Body of pancreas (tissue), 4 donors: ENCODE data around the gene NCOR2. TPM values are rescaled to one million over a fixed set of nuclear protein-coding genes. Genes with fewer than 3 reads are reported as not detected.

Experiments
- ATAC-seq: fragments of 150-250 bp; one replicate; pipeline ENCODE4 v1.9.1; 2016
- DNase-seq, 4 donors: peaks; one replicate each; pipeline ENCODE4 v3.0.0-alpha.2; 2019
- H3K27ac ChIP-seq, 4 donors: fragments of 200-600 bp; sonication (generic); 1 replicate in 3 of 4; 2 replicates in 1 of 4; pipeline versions ENCODE4 v1.5.1 to v1.6.1; 2016 to 2019; ENCODE audit warnings: mild to moderate bottlenecking in 1 of 4, mixed read lengths in 1 of 4, moderate library complexity in 1 of 4
- H3K27me3 ChIP-seq, 2 donors: fragments of 200-600 bp; sonication (generic); one replicate each; pipeline ENCODE4 v1.6.0; 2016; ENCODE audit warnings: mild to moderate bottlenecking in 1 of 2
- H3K36me3 ChIP-seq, 2 donors: fragments of 200-600 bp; sonication (generic); replicated peaks in 1 of 2; 2 replicates each; pipeline ENCODE4 v1.5.1; 2016; ENCODE audit warnings: low read depth in 2 of 2; ENCODE audit not compliant: insufficient read depth in 1 of 2
- H3K4me1 ChIP-seq: fragments of 200-600 bp; sonication (generic); one replicate; pipeline ENCODE4 v1.6.0; 2016
- H3K4me3 ChIP-seq, 2 donors: fragments of 200-600 bp; sonication (generic); 1 replicate in 1 of 2; 2 replicates in 1 of 2; pipeline ENCODE4 v1.5.1; 2016 to 2019
- H3K9me3 ChIP-seq, 3 donors: fragments of 200-600 bp; sonication (generic); 1 replicate in 2 of 3; 2 replicates in 1 of 3; pipeline ENCODE4 v1.5.1; 2016
- POLR2A ChIP-seq, 3 donors: fragments of 450-650 bp; IDR thresholded peaks; one replicate each; pipeline ENCODE4 v1.6.1; 2016; ENCODE audit warnings: antibody characterized with exemption in 3 of 3, mild to moderate bottlenecking in 2 of 3
- WGBS, 2 donors: methylation state at CpG; one replicate each; pipeline ENCODE4 v1.1.5; 2017; 5-methylcytosine and 5-hydroxymethylcytosine counted together
- intact Hi-C: fragments of 100-400 bp; cut with DNase I; formaldehyde crosslinking; loops from one replicate; pipeline ENCODE4 v1.15.1; 2023
- total RNA-seq, 2 donors: library from RNA; depleted of rRNA; stranded (reverse); fragments of >200 nt; gene quantifications; one replicate each; pipeline ENCODE4 v1.1.0, GENCODE V29; 2016
- TF ChIP-seq, protein P1 (sequence below), 7 experiments: fragments of 450-650 bp in 4 of 7; fragments of 200-600 bp in 3 of 7; sonication (generic) in 3 of 7; IDR thresholded peaks; one replicate each; pipeline ENCODE4 v1.5.1; 2016 to 2019; ENCODE audit warnings: antibody characterized with exemption in 7 of 7

NCOR2 gene
- total RNA-seq, 2 donors from 2014 or later: 53.7 to 397 TPM

DNA sequence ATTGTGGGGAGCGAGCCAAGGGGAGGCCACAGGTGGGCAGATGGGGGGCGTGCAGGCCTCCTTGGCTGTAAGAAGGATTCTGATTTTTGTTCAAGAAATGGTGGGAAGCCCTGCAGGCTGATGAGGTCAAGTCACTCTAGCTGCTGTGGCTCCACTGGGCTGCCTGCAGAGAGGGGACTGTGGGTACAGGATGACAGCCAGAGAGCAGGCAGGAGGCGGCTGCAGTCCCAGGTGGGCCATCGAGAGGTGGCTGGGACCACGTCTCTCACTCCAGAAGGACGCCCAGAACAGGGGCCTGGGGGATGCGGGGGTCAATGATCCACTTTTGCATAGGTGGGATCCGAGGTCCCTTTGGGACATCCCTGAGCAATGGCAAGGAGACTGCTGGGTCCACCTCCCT lies 9.1 kb downstream of the NCOR2 start:
- ATAC-seq (no peak), DNase-seq (no peak)
- Histone ChIP-seq H3K4me1 (peaks cover 44% of the 10 kb centered on the region), H3K9me3 (no peaks in the 10 kb centered on the region), H3K27me3 (no peaks in the 10 kb centered on the region), H3K36me3 (no peaks in the 10 kb centered on the region), H3K27ac (no peak overlapping the region), H3K4me3 (no peak overlapping the region)
- TF ChIP-seq, protein P1, sequence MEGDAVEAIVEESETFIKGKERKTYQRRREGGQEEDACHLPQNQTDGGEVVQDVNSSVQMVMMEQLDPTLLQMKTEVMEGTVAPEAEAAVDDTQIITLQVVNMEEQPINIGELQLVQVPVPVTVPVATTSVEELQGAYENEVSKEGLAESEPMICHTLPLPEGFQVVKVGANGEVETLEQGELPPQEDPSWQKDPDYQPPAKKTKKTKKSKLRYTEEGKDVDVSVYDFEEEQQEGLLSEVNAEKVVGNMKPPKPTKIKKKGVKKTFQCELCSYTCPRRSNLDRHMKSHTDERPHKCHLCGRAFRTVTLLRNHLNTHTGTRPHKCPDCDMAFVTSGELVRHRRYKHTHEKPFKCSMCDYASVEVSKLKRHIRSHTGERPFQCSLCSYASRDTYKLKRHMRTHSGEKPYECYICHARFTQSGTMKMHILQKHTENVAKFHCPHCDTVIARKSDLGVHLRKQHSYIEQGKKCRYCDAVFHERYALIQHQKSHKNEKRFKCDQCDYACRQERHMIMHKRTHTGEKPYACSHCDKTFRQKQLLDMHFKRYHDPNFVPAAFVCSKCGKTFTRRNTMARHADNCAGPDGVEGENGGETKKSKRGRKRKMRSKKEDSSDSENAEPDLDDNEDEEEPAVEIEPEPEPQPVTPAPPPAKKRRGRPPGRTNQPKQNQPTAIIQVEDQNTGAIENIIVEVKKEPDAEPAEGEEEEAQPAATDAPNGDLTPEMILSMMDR (IDR thresholded peaks at IDR 0.05): no peak
- TF ChIP-seq POLR2A (IDR thresholded peaks at IDR 0.05): no peak
- 87 to 97% methylated on average over 4 to 8 of the region's 8 CpGs for WGBS, 2 donors
- intact Hi-C loops: no loop called here

DNA sequence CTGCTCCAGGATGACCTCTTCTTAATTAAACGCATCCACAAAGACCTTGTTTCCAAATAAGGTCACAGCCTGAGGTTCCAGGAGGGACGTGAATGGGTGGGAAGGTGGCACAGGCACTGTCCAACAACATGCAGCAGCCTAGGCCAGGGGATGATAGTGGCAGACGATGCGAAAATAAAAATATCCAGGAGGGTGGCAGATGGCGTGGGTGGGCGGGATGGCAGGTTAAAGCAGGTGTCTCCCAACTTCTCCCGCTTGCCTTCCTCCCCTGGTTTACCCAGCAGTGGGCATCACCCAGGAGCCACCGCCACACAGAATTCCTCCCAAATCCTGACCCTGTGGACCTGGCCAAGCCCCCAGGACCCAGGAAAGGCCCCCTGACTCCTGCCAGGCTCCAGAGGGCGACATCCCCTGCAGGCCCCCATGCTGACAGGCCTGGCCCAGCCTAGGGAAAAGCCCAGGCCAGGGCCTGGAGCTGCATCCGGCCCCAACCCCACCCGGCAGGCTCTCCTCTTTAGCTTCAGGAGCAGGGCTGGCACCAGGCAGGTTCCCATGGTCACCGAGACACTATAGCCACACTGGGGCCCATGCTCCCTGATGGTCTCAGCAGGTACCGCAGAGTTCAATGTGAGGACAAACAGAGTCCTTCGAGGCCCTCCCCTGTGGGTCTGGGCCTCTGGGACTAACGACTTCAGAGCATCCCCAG lies 9.7 kb downstream of the NCOR2 start:
- no peak for DNase-seq
- Histone ChIP-seq H3K27me3 (no peaks in the 10 kb centered on the region), H3K4me1 (peaks cover 37% of the 10 kb centered on the region), H3K4me3 (no peak overlapping the region), H3K27ac (peak overlapping the region in 1 of 4 donors; percentile 9), H3K36me3 (no peaks in the 10 kb centered on the region), H3K9me3 (no peaks in the 10 kb centered on the region)
- WGBS, 2 donors: 77 to 79% methylated on average over 12 to 15 of the region's 15 CpGs
- TF ChIP-seq, protein P1 (IDR thresholded peaks at IDR 0.05): no peak
- TF ChIP-seq POLR2A (IDR thresholded peaks at IDR 0.05): no peak
- ATAC-seq: no peak
- intact Hi-C loops: no loop called here

DNA sequence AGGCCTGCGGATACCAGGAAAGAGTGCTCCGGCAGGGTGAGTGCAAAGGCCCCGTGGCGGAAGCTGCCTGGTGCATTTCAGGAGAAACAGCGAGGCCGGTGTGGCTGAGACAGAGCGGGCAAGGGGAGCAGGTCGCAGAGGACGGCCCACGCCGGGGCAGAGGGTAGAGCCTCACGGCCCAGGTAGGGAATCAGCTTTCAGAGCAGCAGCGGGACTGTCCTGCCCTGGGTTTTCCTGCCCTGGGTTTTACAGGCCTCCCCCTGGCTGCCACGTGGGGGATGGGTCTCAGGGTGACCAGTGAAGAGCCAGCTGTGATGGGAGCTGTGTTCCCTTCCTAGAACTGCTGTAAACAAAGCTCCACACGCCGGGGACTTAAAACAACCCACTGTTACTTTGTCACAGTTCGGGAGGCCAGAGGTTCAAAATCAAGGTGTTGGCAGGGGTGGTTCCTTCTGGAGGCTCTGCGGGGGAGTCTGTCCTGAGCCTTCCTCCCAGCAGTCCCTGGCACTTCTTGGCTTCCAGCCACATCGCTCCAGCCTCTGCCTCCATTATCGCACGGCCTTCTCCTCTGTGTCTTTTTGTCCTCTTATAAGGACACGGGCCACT lies 10.4 kb downstream of the NCOR2 start:
- ATAC-seq (no peak), DNase-seq (no peak)
- Histone ChIP-seq H3K4me1 (peaks cover 38% of the 10 kb centered on the region), H3K36me3 (no peaks in the 10 kb centered on the region), H3K4me3 (no peak overlapping the region), H3K27me3 (no peaks in the 10 kb centered on the region), H3K27ac (peak overlapping the region in 1 of 4 donors; percentile 9), H3K9me3 (no peaks in the 10 kb centered on the region)
- 73 to 85% methylated on average over 22 of the region's 22 CpGs for WGBS, 2 donors
- no peak for TF ChIP-seq POLR2A (IDR thresholded peaks at IDR 0.05)
- TF ChIP-seq, protein P1 (IDR thresholded peaks at IDR 0.05): no peak
- intact Hi-C loops: no loop called here

DNA sequence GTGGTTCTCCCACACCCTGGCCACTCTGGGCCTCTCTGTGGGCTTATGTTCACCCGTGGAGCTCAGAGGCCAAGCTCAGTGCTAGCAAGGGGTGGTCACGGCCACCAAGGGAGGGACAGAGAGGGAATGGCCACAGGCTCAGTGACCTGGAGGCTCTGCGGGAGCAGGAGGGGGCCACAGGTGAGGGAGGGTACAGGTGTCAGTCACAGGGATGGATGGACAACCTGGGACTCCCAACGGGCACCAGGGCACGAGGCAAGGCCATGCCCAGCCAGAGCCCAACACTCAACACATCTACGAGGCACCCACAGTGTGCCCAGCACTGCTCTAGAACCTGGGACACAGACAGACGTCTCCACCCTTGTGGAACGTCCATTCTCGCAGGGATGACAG lies 11.3 kb downstream of the NCOR2 start:
- TF ChIP-seq, protein P1 (IDR thresholded peaks at IDR 0.05): no peak
- TF ChIP-seq POLR2A (IDR thresholded peaks at IDR 0.05): no peak
- no peaks in the 10 kb centered on the region for H3K36me3 ChIP-seq
- H3K4me3 ChIP-seq: no peak overlapping the region
- no peaks in the 10 kb centered on the region for H3K9me3 ChIP-seq
- H3K27ac ChIP-seq: no peak overlapping the region
- peaks cover 43% of the 10 kb centered on the region for H3K4me1 ChIP-seq
- 78 to 83% methylated on average over 5 to 9 of the region's 9 CpGs for WGBS, 2 donors
- no peak for ATAC-seq
- no peaks in the 10 kb centered on the region for H3K27me3 ChIP-seq
- DNase-seq: no peak
- intact Hi-C loops: no loop called here
